Activated CD4-positive, alpha-beta T cell treated with anti-CD3 and anti-CD28 coated beads, Interleukin-2, amount 50 U/mL, for 4 hours (primary cell): ENCODE measurements around the gene PRKCQ.
"Not testable (repeated sequence)": the region's sequence is repeated elsewhere in the genome, so short reads cannot be mapped to it uniquely, and the experiment has no call there.

Experiments
- DNase-seq, 2 experiments: peaks; one replicate each; pipeline ENCODE4 v3.0.0-alpha.2; 2020

Gene PRKCQ

DNA sequence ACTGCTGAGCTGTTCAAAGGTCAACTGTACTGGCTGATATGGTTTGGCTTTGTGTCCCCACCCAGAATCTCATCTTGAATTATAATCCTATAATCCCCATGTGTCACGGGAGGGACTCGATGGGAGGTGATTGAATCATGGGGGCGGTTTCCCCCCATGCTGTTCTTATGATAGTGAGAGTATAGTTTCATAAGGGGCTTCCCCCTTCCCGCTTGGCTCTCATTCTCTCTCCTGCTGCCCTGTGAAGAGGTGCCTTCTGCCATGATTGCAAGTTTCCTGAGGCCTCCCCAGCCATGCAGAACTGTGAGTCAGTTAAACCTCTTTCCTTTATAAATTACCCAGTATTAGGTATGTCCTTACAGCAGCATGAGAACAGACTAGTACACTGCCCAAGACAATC lies 140.2 kb downstream of the PRKCQ start:
- DNase-seq: not testable (repeated sequence)

DNA sequence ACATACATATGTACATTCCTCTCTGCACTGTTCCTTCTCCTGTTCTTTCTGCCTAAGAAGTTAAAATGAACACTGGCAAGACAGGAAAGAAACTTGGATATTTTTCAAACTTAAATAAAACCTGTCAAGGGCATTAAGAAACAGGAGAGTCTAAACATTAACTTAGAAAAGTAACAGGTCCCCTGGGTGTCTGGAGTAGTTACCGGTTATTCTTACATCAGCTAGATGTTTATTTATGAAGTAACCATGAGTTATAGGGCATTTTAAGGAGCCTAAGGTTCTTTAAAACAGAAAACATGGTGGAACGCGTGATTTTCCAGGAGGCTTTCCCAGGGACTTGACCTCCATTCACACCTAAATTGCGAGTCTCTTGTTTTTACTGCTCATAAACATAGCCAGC lies 148.2 kb downstream of the PRKCQ start:
- no peak for DNase-seq

DNA sequence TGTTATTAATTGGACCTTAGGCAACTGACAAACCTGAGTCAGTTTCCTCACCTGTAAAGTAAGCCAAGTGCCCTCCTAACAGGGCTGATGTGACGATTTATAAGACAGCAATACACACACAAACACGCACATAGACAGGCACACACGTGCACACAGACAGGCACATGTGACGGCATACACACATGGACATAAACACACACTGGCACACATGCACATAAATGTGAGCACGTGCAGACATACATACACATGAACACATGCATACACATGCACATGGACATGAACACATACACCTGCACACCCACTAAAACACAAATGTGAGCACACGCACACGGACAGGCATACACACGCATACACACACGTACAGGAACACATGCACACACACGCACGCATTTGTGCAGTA lies 148.9 kb downstream of the PRKCQ start:
- DNase-seq: no peak

DNA sequence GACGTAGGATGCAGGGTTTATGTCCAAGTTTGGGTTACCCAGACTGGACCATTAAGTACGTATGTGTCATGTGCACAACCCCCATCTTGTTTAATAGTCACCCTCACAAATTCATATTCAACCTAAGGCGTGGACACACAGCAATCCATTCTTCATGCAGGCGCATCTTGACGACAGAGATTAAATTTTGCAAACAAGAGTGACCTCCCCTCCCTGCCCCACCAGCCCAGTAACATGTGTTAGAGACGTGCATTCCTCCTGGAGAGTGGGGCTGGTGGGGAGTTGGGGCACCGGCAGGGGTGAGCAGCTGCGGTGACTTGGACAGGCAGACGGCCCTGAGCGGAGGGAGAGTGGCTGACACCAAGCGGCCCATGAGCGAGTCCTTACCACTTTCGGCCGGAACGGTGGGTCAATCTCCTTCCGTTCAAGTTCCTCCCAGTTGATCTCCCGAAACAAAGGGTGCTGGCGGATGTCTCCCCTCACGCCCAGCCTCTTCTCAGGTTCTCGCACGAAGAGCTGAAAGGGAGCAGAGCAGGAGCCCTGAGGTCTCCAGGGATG lies 149.6 kb downstream of the PRKCQ start:
- no peak for DNase-seq

DNA sequence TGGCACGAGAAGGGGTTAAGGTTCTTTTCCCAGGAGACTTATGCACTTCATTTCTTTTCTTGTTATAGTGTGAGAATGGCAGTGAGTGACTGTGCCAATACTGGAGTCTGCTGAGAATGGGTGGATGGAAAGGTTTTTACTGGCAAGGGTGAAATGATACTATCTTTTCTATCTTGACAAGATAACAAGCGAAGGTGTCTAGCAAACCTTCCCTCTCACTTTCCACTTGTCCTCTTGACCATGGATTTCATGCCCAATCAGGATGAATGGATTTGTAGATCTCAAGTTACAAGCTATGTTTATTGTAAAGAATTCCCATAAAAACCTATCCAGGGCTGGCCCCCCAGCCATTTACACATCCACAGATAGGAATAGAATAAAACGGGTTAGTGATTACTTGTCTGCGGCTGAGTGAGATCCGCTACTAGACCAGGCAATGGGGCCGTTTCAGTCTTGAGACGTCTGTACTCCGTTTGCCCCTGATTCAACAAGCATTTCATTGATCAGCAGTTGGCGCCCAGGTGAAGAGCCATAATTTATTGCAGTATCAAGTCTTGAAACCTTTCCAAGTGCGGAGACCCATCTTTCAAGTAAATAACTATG lies 152.6 kb downstream of the PRKCQ start:
- DNase-seq: no peak

DNA sequence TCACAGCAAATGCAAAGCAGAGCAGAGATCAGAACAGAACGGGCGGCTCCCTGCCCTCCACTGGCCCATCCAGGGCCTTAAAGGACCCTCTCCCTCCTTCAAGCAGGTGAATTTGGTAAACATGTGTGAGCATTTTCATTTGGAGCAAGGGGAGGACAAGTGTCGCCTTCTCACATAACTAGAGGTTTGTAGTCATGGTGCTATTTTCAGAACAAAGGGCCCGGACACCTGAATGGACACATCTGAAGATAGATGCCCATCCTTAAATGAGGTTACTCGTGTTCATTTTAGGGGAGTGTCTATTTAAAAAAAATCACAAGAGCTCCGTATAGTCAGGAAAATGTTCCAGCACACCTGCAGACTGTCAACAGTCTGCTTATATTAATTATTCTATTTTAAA lies 153.8 kb downstream of the PRKCQ start:
- no peak for DNase-seq

DNA sequence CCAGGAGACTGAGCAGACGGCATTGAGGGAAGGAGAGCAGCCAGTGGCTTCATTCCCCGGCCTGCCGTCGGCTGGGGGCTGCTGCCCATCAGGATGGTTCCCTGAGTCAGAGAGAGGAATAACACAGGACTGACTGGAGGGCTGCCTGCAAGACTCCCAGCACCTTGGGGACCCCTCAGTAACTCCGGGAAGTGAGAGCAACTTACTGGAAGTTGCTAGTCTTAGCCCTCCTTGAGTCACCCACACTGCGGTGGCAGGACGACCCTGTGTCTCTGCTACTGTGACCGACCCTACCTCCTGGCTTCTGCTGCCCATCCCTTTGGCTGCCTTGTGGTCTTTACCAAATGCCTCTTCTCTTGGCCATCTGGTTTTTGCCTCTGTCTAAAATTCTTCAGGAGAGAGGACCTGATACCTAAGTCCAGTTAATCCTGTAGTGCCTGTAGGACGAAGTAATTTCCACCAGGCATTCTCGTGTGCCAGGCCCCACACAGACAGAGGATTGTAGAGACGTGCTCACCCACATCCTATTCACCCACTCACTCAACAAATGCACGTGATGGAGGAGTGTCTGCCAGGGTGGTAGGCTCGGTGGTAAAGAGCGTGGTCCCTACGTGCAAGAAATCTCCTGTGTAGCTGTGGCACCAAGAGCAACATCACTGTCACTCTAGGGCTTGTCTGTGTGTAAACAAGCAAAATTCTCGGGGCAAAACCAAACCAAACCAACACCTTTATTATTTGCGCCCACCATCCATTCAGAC lies 156.5 kb downstream of the PRKCQ start:
- DNase-seq: no peak

DNA sequence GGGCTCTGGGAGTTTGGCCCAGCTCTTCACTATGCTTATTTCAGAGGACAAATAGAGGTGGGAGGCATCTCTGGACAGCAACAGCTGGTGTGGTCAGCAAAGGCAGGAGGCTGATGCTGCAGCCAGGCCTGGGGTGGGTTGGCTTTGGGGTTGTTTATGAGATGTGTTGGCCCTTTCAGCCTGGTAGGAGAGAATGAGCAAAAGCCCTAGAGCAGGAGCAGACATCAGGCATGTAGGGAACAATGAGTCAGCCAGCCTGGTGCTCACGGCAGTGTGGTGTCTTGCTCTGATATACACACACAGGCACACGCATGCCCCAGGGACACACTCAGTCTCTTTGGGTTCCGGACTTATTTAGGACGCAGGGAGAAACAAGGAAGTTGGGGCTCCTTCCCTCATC lies 157.1 kb downstream of the PRKCQ start:
- DNase-seq: peak; percentile 26 to 43

DNA sequence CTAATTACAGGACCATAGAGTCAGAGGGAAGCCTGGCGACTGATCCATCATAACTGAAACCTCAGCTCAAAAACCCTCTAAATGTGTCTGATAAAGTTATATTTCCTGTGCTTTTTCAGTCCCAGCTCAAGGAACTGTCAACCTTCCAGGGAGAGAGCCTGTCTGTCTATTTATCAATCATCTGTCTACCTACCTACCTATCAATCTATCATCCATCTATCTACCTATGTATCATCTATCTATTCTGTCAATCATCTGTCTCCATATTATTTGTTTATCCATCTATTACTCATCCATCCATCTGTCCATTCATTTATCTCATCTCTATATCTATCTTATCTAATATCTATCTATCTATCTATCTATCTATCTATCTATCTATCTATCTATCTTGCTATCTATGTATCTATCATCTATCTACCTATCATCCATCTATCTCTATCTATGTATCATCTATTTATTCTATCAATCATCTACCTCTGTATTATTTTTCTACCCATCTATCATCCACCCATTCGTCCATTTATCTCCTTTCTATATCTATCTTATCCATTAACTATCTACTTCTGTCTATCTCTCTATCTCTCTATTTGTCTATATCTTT lies 161.4 kb downstream of the PRKCQ start:
- no peak for DNase-seq

DNA sequence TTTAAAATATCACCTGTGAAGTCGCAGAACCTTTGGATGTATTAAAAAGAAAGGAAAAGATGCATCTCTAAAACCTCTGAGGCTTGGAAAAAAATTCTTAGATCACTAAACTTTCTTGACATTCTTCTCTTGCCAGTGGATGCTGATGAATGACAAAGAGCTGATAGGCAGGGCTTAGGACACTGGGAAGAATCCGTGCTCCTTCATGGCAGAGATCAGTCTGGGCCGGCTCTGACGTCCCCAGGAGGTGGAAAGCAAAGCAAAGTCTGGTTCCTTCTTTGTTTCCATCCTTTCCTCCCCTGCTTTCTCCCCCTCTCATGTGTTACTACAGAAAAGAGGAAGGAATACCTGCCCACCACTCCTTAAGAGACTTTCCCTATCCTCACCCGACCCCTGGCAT lies 161.9 kb downstream of the PRKCQ start:
- no peak for DNase-seq

DNA sequence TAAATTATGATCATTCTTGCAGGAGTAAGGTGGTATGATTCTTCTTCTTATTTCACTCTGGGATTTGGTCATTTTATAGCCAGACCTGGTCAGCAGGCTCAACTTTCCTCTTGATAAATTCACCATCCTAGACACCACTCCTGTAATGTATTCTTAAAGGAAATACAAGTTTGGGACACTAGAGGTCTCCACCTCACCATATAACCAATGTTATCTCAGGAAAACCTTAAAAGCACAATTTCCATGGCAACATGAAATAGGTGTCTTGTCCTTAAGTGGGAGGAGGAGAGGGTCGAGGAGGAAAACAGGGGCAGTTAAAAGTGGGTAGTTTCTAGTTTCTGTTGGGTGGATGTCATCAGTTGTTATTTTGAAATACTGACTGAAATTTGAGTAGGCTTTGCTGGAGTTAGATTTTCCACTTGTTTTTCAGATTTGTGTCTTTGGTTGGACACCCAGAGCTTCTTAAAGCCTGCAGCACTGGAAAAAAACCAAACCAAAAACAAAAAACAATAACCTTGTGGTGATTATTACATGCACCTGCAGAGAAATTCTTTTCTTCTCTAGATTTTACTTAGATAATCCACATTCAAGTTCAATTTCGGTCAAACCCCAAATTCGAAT lies 163.1 kb downstream of the PRKCQ start:
- DNase-seq: no peak

DNA sequence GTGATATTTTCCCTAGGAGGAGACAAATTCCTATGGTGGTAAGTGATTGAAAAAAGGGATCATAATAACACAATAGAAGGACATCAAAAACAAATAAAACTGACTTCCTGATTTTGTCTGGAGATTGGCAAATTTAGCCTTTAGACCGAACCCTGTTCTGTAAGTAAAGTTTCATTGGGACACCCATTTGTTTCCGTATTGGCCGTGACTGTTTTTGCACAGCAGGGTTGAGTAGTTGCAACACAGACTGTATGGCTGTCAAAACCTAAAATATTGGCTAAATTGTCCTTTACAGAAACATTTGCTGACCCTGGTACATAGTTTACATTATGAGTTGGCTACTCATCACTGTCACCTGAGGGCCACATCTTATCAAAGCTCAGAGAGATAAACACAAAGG lies 168.6 kb downstream of the PRKCQ start:
- DNase-seq: no peak

DNA sequence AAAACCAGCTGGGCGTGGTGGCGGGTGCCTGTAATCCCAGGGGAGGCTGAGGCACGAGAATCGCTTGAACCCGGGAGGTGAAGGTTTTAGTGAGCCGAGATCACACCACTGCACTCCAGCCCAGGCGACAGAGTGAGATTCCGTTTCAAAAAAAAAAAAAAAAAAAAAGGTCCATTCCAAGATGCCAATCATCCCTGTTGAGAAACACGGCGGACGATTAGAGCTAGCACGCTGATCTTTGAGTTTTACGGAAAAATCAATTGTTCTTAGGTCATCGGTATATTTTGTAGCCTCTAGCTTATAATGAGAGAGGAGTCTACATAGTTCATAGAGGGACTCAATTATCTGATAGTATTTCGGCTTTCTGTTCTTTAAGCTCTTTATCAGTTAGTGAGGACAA lies 169.2 kb downstream of the PRKCQ start:
- no peak for DNase-seq

DNA sequence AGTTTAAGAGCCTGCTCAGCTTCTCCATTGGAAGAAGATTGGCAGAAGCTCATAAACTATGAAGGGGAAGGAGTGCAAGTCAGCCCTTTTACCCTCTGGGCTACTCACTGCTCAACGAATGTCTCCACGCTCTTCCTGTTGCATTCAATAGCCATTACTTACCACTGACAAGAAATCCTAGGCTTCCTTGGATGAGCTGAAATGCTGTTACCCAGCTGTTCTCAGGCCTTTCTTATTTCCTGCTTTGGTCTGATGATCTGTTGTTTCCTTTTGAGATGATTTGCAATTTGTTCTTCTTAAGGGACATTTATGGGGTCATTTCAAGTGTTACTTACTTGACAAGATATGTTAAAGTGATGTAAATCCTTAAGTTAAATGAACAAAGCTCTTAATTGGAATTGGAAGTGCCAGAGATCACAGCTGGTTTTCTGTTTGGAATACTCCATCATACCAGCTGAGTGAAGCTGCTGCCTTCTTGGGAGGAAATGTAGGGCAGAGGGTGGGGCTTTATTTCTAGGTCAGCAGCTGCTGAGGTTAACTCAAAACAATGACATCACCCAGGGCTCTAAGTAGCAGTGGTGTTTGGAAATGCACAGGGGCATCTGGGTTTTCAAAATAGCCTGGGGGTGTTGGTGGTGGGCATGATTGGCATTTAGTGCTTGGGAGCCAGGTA lies 170.0 kb downstream of the PRKCQ start:
- peak; percentile 21 to 27 for DNase-seq

DNA sequence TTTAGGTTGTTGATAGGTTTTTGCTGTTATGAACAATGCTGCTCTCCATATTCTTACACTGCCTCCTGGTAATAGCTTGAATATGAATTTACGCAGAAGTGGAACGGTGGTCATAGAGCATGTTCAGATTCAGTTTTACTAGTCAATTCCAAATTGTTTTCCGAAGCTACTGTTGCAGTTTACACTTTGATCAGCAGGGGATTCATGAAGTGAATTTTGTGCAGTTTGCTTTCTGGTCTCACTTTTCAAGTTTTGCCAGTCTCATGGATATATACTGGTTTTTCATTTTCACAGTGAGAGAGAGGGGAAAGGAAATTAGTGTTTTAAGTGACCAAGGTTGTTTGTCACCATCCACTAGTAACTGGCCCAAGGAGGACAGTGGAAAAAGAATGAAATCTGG lies 171.3 kb downstream of the PRKCQ start:
- DNase-seq: no peak

DNA sequence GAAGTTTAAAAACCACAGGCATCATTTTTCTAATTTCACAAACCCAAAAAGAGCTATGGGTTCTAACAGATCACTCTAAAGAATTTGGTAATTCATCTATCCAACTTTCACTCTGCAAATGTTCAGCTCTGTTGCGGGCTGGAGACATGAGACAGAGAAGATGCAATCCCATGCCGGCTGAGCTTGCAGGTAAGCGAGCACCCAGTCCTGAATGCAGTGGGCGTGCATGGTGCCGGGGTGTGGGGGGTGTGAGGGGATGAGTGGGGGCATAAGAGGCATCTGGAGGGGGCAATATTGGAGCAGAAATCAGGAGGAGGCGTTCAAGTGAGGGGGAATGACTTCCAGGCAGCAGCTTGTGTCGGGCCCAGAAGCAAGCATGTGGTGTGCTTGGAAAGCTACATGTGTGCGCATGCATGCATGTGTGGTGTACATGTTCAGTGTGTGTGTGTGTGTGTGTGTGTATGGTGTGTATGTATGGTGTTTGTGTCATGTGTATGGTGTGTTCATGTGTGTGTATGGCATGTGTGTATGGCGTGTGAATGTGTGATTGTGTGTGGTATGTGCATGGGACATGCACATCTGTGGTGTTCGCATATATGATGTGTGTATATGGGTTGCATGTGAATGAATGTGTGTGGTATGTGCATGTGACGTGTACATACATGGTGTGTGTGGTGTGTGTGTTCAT lies 172.9 kb downstream of the PRKCQ start:
- no peak for DNase-seq

DNA sequence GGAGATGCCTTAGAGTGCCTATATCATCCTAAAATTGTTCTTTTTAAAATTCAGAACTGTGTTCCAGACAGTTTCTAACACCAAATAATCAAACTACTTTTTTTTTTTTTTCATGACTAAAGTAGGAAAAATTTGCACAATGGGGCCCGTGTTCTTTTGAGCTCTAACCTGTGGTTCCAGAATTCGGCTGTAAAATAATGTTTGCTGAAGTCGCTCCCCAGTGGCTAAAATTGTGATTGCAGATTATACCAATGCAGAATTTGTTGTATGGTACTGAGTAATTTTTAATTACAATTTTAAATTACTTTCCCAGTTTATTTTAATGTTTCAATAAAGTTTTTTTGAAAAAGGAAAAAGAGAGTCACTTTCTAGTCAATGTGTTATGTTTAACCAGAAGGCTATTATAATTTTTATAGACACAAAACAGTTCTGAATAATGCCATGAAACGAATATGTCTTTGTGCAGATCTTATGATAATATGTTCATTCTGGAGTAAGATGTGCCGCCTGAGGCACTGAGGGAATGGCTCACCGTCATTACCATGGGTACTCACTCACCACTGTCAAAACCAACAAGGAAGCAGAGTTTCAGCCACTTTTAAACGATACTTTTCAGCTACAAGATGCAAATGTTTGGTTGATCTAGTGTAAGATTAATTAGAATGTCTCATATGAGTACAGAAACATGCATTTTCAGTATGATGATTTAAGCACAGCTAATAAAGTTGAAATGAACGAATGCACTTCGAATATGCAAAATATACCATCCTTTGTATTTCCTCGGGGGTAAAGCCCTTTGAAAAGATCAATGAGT lies 173.6 kb downstream of the PRKCQ start:
- peak in 1 of 2 experiments; percentile 27 for DNase-seq

DNA sequence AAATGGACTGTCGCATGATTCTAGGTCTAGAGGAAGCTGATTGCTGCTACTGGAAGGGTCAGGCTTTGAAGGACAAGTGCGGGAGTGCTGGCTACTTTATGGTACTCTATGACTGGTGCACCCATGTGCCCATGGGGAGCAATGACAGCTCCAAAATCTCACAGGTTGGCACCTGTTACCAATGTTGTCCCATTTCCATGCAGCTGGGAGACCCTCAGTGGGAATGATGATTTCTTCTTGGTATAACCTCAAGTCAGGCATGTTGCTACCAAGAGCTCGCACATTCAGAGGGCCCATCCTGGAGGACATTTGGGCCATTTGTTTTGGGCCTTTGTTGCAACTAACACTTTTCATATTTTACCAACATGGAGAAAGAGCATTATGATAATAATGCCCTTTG lies 174.4 kb downstream of the PRKCQ start:
- no peak for DNase-seq

DNA sequence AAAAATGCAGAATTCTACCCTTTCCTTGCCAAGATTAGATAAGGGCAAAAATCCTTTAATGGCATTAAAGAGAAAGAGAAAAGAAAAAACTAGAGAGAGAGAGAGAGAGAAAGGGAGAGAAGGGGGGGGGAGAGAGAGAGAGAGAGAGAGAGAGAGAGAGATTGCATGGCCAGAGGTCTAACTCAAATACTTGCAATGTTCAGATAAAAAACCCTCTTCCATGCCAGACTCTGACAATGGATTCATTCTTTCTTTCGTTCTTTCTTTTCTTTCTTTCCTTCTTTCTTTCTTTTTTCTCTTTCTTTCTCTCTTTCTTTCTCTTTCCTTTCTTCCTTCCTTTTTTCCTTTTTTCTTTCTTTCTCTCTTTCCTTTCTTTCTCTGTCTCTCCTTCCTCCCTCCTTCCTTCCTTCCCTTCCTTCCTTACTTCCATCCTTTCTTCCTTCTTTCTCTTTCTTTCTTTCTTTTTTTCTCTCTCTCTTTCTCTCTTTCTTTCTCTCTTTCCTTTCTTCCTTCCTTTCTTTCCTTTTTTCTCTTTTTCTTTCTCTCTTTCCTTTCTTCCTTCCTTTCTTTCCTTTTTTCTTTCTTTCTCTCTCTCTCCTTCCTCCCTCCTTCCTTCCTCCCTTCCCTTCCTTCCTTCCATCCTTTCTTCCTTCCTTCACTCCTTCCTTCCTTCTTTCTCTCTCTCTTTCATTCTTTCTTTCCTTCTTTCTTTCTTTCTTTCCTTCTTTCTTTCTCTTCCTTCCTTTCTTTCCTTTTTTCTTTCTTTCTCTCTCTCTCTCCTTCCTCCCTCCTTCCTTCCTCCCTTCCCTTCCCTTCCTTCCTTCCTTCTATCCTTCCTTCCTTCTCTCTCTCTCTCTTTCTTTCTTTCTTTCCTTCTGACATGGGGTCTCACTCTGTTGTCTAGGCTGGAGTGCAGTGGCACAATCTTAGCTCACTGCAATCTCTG lies 175.7 kb downstream of the PRKCQ start:
- DNase-seq: no peak

DNA sequence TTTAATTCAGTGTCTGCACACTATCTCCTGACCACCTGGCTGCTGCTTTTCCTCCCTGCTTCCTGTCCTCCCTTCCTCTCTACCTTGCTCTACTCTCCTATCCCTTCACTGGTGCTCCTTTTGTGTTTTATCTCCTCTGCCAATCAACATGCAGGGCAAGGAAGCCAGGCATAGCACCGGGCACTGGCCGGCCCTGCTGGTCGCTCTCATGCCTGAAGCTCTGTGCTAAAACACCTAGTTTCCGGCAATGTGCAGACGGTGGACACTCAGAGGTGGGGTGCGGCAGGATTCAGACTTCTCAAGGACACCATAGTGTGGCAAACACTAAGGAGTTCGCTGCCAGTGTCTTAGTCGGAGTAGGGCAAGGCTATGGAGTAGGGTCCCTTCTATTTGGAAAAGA lies 177.1 kb downstream of the PRKCQ start:
- DNase-seq: no peak

DNA sequence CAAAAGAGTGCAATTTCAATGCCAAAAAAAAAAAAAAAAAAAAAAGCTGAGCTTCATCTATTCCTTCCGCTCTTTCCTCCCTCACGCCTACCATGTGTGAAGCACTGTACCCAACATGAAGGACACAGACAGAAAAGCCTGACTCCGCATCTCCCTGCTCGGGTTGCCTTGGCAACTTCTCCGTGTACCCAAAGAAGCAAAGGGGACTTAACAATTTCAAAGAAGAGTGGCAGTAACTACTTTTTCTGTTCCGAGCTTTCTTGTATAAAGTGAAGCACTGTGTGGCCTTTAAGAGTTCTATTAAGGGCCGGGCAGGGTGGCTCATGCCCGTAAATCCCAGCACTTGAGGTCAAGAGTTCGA lies 177.7 kb downstream of the PRKCQ start:
- no peak for DNase-seq
